A549 (cell line): ENCODE data around the gene SPRED3. TPM values are rescaled to one million over a fixed set of nuclear protein-coding genes. Genes with fewer than 3 reads are reported as not detected.
A peak's percentile ranks its signal among the peaks of the same experiment; 100 is the strongest.

ENCODE experiments used
- ATAC-seq, 2 experiments: fragments of 200-7000 bp in 1 of 2; fragments of >200 bp in 1 of 2; cut with Nextera tagmentation in 1 of 2; cut with Tn5 transposase in 1 of 2; 3 replicates each; pipeline versions ENCODE4 v1.8.0 to v1.9.1; 2018 to 2020; ENCODE audit warnings: mild to moderate bottlenecking in 1 of 2, moderate library complexity in 1 of 2
- CTCF ChIA-PET: fragments of 300-600 bp; sonication (Branson Sonifier 250); formaldehyde crosslinking; extraction: SDS; loops from one replicate; lab custom pipeline; 2021; ENCODE audit warnings: antibody characterized with exemption, inconsistent platforms; lab: Yijun Ruan, JAX
- POLR2A ChIA-PET: fragments of 350-600 bp; formaldehyde crosslinking; extraction: SDS; loops from one replicate; lab custom pipeline; 2021; ENCODE audit warnings: antibody characterized with exemption, inconsistent platforms; lab: Yijun Ruan, JAX
- DNase-seq, 2 experiments: peaks; one replicate each; pipeline versions ENCODE4 v3.0.0 to v3.0.0-alpha.2; 2011 to 2016; ENCODE audit warnings: low read depth in 1 of 2, low spot score in 1 of 2
- FAIRE-seq: peaks from 2 replicates; lab custom pipeline; 2011; peaks lifted over from hg19 to GRCh38; lab: Jason Lieb, UNC
- H3K27ac ChIP-seq, 2 experiments: fragments of >200 bp; sonication (Bioruptor Twin); formaldehyde crosslinking; 3 replicates each; pipeline ENCODE4 v1.5.1; 2016 to 2017
- H3K4me1 ChIP-seq: fragments of >200 bp; sonication (Bioruptor Twin); formaldehyde crosslinking; 3 replicates; pipeline ENCODE4 v1.6.1; 2016
- H3K4me2 ChIP-seq: fragments of >200 bp; sonication (Bioruptor Twin); formaldehyde crosslinking; 3 replicates; pipeline ENCODE4 v1.6.1; 2016
- H3K4me3 ChIP-seq: fragments of >200 bp; sonication (Bioruptor Twin); formaldehyde crosslinking; 3 replicates; pipeline ENCODE4 v1.5.1; 2016
- H3K9me3 ChIP-seq: fragments of >200 bp; sonication (Bioruptor Twin); formaldehyde crosslinking; 3 replicates; pipeline ENCODE4 v1.6.1; 2016
- CEBPB ChIP-seq, 2 experiments: fragments of >200 bp in 1 of 2; sonication (Bioruptor Twin) in 1 of 2; formaldehyde crosslinking in 1 of 2; IDR thresholded peaks; 2 replicates each; pipeline ENCODE4 v1.6.1; 2012 to 2016
- CHD2 ChIP-seq: fragments of 150-350 bp; IDR thresholded peaks from 2 replicates; pipeline ENCODE4 v1.6.1; 2014; ENCODE audit warnings: low read length; ENCODE audit not compliant: partially characterized antibody
- EHF ChIP-seq: fragments of 250-450 bp; sonication (Bioruptor Pico); IDR thresholded peaks from 2 replicates; pipeline ENCODE4 v1.5.0; 2020; ENCODE audit warnings: mild to moderate bottlenecking
- FOSB ChIP-seq: fragments of 250-450 bp; sonication (Bioruptor Pico); IDR thresholded peaks from 2 replicates; pipeline ENCODE4 v1.5.0; 2020; ENCODE audit warnings: mild to moderate bottlenecking, moderate library complexity
- GATA3 ChIP-seq: IDR thresholded peaks from 2 replicates; pipeline ENCODE4 v1.6.1; 2012; ENCODE audit warnings: borderline replicate concordance
- HOXA7 ChIP-seq: fragments of 250-450 bp; sonication (Bioruptor Pico); IDR thresholded peaks from 2 replicates; pipeline ENCODE4 v1.5.0; 2020; ENCODE audit warnings: mild to moderate bottlenecking, moderate library complexity
- JUN ChIP-seq, 2 experiments: fragments of >200 bp; sonication (Bioruptor Twin); formaldehyde crosslinking; IDR thresholded peaks; 2 replicates in 1 of 2; 3 replicates in 1 of 2; pipeline ENCODE4 v1.6.1; 2016 to 2017
- JUNB ChIP-seq: fragments of >200 bp; sonication (Bioruptor Twin); formaldehyde crosslinking; IDR thresholded peaks from 2 replicates; pipeline ENCODE4 v1.6.1; 2016
- KDM1A ChIP-seq: fragments of 200-600 bp; sonication (generic); IDR thresholded peaks from 2 replicates; pipeline ENCODE4 v1.6.1; 2016; ENCODE audit warnings: low read depth, mild to moderate bottlenecking
- MYC ChIP-seq: IDR thresholded peaks from 2 replicates; pipeline ENCODE4 v1.6.1; 2012; ENCODE audit warnings: mild to moderate bottlenecking, inconsistent platforms, low read length, improper control_type of control experiment, borderline replicate concordance
- NPAS2 ChIP-seq: fragments of 250-450 bp; sonication (Bioruptor Pico); IDR thresholded peaks from 2 replicates; pipeline ENCODE4 v1.8.0; 2022; ENCODE audit warnings: mild to moderate bottlenecking, moderate library complexity, borderline replicate concordance
- POLR2AphosphoS2 ChIP-seq: conservative IDR thresholded peaks from 2 replicates; pipeline ENCODE4 v1.6.1; 2012; ENCODE audit warnings: low read length, improper control_type of control experiment, inconsistent platforms
- RAD21 ChIP-seq, 2 experiments: fragments of >200 bp in 1 of 2; sonication (Bioruptor Twin) in 1 of 2; formaldehyde crosslinking in 1 of 2; IDR thresholded peaks in 1 of 2; conservative IDR thresholded peaks in 1 of 2; 2 replicates in 1 of 2; 3 replicates in 1 of 2; pipeline ENCODE4 v1.6.1; 2012 to 2018; ENCODE audit warnings: inconsistent platforms in 1 of 2
- SMC3 ChIP-seq: fragments of >200 bp; sonication (Bioruptor Twin); formaldehyde crosslinking; IDR thresholded peaks from 3 replicates; pipeline ENCODE4 v1.6.1; 2018; ENCODE audit warnings: inconsistent platforms
- SREBF2 ChIP-seq: fragments of 450-650 bp; IDR thresholded peaks from 2 replicates; pipeline ENCODE4 v1.6.1; 2014; ENCODE audit warnings: mild to moderate bottlenecking, moderate library complexity
- TFCP2L1 ChIP-seq: fragments of 250-450 bp; sonication (Bioruptor Pico); IDR thresholded peaks from 2 replicates; pipeline ENCODE4 v1.5.0; 2021; ENCODE audit warnings: mild to moderate bottlenecking
- WGBS: methylation state at CpG from one replicate; pipeline ENCODE4 v1.1.6; 2017; ENCODE audit errors: missing lambda C conversion rate; 5-methylcytosine and 5-hydroxymethylcytosine counted together
- polyA plus RNA-seq, 4 experiments: library from polyadenylated mRNA; depleted of rRNA in 3 of 4; stranded (reverse); fragments of >200 nt; fragmentation: RNase III in 1 of 4; extraction: RNeasy Plus Mini Kit Qiagen cat#74134 plus additional on column Dnase treatment in 1 of 4; gene quantifications; 2 replicates in 3 of 4; 3 replicates in 1 of 4; pipeline ENCODE4 v1.2.3, GENCODE V29; 2011 to 2017
- TF ChIP-seq, protein P1 (sequence below): fragments of >200 bp; sonication (Bioruptor Twin); formaldehyde crosslinking; IDR thresholded peaks from 3 replicates; pipeline ENCODE4 v1.5.1; 2016
- TF ChIP-seq, protein P2 (sequence below): fragments of 450-650 bp; IDR thresholded peaks from 2 replicates; pipeline ENCODE4 v1.6.1; 2014; ENCODE audit warnings: antibody characterized with exemption

Gene SPRED3
- polyA plus RNA-seq, 2 of the 4 experiments (the other 2 are of a cell fraction) = 2.8 to 3.0 TPM

GRCh38 chr19:38384209-38385027 lies 4.1 kb upstream of the SPRED3 start:
- ChIA-PET CTCF (interaction anchor here (0.8 to 12.4 kb wide), 31 partner anchors 8 to 495 kb away, joined by 3 to 254 read pairs (median 5); partner anchors contain the start of genes C19orf33, CATSPERG, FAM98C and PPP1R14A), POLR2A (interaction anchor here (0.5 to 2.5 kb wide), 4 partner anchors 9 to 779 kb away, joined by 3 to 28 read pairs (median 6); partner anchors contain the start of genes C19orf33 and PSMD8)
- no peak overlapping the region for H3K4me2 ChIP-seq
- no peak overlapping the region for H3K4me3 ChIP-seq
- FAIRE-seq = peak; percentile 77
- ATAC-seq = peak; percentile 33 to 60
- no peaks in the 10 kb centered on the region for H3K9me3 ChIP-seq
- peak; percentile 75 to 93 for DNase-seq
- TF ChIP-seq TFCP2L1 (no peak), RAD21 (conservative IDR thresholded peaks at IDR 0.05 in 1 of 2, IDR thresholded peaks at IDR 0.05 in 1 of 2) (peak; percentile 77 to 87), CEBPB (IDR thresholded peaks at IDR 0.05) (no peak), JUN (IDR thresholded peaks at IDR 0.05) (peak in 1 of 2 experiments; percentile 10; a peak in 1 of 5 replicates), NPAS2 (CRISPR knock-in tag) (no peak), MYC (no peak), FOSB (CRISPR knock-in tag) (peak; percentile 43; the same call in 1 of the 2 replicates), SMC3 (peak; percentile 74), POLR2AphosphoS2 (0 out of 2 replicates have a peak, but pooled peaks have one; percentile 59), EHF (CRISPR knock-in tag) (no peak), SREBF2 (no peak), GATA3 (no peak), CHD2 (no peak), JUNB (no peak), HOXA7 (CRISPR knock-in tag) (peak; percentile 76; the same call in 1 of the 2 replicates)
- TF ChIP-seq, protein P1, sequence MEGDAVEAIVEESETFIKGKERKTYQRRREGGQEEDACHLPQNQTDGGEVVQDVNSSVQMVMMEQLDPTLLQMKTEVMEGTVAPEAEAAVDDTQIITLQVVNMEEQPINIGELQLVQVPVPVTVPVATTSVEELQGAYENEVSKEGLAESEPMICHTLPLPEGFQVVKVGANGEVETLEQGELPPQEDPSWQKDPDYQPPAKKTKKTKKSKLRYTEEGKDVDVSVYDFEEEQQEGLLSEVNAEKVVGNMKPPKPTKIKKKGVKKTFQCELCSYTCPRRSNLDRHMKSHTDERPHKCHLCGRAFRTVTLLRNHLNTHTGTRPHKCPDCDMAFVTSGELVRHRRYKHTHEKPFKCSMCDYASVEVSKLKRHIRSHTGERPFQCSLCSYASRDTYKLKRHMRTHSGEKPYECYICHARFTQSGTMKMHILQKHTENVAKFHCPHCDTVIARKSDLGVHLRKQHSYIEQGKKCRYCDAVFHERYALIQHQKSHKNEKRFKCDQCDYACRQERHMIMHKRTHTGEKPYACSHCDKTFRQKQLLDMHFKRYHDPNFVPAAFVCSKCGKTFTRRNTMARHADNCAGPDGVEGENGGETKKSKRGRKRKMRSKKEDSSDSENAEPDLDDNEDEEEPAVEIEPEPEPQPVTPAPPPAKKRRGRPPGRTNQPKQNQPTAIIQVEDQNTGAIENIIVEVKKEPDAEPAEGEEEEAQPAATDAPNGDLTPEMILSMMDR = peak; percentile 89
- 63% methylated on average over 10 of the region's 10 CpGs for WGBS
- H3K4me1 ChIP-seq = peaks cover 13% of the 10 kb centered on the region
- no peak overlapping the region for H3K27ac ChIP-seq

- H3K4me2 ChIP-seq = no peak overlapping the region
- 94% methylated on average over 40 of the region's 40 CpGs for WGBS
- no peaks in the 10 kb centered on the region for H3K9me3 ChIP-seq
- peaks cover 21% of the 10 kb centered on the region for H3K4me1 ChIP-seq
- CTCF ChIA-PET = interaction anchor here (0.7 to 12.4 kb wide), 27 partner anchors 10 to 496 kb away, joined by 3 to 254 read pairs (median 6); partner anchors contain the start of genes C19orf33, CATSPERG, FAM98C and PPP1R14A
- ATAC-seq (peak; percentile 0 to 1; a peak in 2 of 6 replicates), FAIRE-seq (no peak), DNase-seq (no peak)
- POLR2A ChIA-PET = interaction anchor here (1.2 to 2.5 kb wide), 3 partner anchors 9 to 80 kb away, joined by 6 to 28 read pairs (median 7); partner anchors contain the start of genes C19orf33 and PSMD8
- TF ChIP-seq KDM1A (no peak), HOXA7 (CRISPR knock-in tag) (peak; percentile 49; the same call in 1 of the 2 replicates), RAD21 (conservative IDR thresholded peaks at IDR 0.05 in 1 of 2, IDR thresholded peaks at IDR 0.05 in 1 of 2) (no peak)
- TF ChIP-seq, protein P2, sequence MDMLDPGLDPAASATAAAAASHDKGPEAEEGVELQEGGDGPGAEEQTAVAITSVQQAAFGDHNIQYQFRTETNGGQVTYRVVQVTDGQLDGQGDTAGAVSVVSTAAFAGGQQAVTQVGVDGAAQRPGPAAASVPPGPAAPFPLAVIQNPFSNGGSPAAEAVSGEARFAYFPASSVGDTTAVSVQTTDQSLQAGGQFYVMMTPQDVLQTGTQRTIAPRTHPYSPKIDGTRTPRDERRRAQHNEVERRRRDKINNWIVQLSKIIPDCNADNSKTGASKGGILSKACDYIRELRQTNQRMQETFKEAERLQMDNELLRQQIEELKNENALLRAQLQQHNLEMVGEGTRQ = peak; percentile 6; the same call in 1 of the 2 replicates
- H3K27ac ChIP-seq = no peak overlapping the region
- no peak overlapping the region for H3K4me3 ChIP-seq
Observed at GRCh38 chr19:38385057-38385803, 3.3 kb upstream of the SPRED3 start.
